Measurements from ENCODE around the gene RTTN. TPM values are rescaled to one million over a fixed set of nuclear protein-coding genes. Genes with fewer than 3 reads are reported as not detected.

Gene RTTN
- polyA plus RNA-seq, 5 donors = 15.3 to 27.1 (median 23.7) TPM

DNA sequence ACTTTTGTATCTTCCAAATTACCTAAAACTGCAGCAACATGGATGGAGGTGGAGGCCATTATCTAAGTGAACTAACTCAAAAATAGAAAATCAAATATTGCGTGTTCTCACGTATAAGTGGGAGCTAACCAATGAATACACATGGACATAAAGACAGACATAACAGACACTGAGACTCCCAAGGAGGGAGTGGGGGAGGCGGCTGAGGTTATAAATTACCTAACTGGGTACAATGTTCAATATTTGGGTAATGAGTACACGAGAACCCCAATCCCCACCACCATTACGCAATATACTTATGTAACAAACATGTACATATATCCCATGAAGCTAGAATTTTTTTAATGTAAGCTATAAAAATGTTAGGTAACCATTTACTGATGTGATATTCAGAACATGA, 119.8 kb downstream of the RTTN start:
- DNase-seq = no peak

DNA sequence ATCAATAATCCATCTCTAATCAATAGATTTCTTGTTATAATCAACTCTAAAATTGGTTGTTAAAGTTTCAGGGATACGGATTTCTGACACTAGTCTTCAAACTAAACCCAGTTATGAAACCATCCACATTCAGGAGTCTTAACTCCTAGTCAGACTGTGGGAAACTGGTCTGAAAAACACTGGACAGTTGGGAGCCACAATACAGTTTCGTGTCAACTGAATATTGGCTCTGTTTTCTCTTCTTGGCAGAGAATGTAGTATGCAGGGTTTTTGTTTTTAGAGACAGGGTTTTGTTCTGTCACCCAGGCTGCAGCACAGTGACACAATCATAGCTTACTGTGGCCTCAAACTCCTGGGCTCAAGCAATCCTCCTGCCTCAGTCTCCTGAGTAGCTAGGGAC, 123.1 kb downstream of the RTTN start:
- DNase-seq = no peak

DNA sequence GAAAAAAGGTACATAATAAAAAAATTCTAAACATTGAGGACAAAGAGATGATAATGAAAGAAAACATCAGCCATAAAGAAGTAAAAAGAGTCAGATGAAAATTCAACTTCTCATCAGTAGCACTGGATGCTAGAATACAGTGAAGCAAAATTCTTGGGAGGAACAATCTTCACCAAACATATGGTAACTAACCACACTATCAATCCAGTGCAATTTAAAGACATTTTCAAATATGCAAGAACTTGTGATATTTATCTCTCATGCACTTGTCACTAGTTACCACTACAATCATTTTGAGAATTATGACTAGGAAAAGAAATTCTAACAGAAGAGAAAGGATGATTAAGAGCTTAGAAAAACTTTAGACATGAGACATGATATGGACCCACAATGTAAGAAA, 127.4 kb downstream of the RTTN start:
- DNase-seq = no peak

DNA sequence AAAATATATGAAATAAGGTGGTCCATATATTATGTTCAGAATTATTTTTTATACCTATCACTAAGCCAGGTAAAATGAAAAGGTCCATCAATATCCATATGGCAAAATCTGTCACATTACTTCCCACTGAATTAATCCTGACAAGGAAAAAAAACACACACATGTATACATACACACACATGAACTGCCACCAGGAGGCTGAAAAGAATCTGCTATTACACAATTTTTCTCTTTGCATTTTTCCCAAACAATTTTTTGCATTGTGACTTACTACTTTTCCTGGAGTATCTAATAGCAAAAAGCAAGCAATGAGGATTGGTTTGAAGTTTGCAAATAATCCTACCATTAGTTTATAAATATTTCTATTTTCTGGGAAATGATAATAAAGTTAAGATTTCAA, 129.6 kb downstream of the RTTN start:
- DNase-seq = no peak

DNA sequence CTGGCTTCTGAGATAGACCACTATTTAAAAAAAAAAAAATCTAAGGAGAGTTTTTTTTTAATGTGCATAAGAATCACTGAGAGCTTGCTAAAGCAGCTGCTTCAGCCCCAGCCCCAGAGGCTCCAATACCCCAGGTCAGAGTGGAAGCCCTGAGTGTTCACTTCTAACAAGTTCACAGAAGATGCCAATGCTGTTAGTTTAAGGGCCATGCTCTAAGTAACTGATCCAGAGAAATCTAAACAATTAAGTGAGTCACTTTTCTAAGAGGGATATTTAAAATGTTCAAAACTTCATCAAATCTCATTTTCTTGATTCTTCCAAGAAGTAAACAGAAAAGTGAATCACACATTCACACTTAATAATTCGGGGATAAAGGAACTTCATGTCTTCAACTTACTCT, 131.4 kb downstream of the RTTN start:
- peak in 1 of 2 donors; percentile 2 for DNase-seq

DNA sequence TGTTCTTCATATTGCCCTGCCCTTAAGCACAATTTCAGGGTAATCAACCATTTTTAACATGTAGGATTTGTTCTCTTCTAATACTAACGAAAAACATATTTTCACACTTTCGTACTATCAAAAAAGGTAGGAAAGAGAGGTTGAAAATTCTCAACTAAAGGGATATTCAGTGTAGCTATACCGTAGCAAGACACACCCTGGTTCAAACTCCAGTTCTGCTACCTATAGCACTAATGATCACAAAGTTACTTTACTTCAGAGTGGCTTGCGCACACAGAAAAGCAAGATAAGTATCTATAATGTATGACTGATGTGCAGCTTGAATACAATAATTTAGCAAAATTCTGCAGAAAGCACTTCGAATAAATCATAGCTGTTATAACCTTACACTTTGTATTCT, 132.1 kb downstream of the RTTN start:
- DNase-seq = no peak

DNA sequence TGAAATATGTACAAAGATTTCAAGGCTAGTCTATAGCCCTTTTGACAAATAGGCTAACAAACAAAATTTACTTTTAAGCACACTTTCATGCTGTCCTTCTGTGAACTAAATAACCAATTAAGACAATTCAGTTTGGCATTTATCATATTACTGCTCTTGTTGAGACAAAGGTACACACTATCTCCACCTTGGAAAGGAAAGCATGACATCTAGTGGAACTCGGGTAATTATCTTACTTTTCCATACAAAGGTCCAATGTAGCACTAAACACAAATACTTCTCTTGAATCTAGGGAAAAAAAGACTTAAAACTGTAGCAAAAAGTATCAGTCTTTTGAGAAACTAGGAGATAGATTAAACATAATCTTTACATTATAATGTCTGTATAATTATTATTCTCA, 132.8 kb downstream of the RTTN start:
- DNase-seq = no peak

DNA sequence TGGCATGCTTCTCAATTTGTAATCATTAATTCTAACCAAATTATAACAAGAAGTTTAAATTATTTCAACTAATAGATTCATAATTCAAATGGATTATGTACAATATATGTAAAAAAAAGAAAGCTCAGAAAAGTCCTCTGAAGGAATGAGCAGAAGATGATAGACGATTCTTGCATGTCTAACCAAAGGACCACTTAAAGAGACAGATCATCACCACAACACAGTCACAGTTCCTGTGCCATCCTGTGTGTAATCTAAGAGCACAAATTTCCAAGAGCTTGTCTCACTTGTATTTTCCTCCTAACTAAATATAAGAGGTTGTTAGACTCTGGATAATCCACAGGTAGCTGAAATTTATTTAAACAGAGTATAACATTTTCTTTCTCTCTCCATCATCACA, 135.5 kb downstream of the RTTN start:
- DNase-seq = no peak

DNA sequence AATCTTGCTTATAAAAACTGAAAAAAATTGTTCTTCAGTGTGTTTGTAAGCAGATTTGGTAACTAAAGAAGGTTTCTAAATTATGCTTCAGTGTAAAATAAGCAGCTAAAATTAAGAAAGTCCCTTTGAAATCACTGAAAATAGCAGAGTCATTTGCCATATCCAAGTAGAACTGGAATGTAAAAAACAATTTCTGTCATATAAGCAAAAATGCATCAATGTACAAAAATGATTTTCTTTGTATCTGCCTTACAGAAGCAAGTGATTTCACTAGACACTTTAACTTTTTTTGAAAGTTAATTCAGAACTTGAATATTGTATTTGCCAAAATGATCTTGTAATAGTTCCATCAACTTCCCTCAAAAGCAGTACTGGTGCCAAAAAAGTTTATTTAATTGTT, 136.1 kb downstream of the RTTN start:
- no peak for DNase-seq

DNA sequence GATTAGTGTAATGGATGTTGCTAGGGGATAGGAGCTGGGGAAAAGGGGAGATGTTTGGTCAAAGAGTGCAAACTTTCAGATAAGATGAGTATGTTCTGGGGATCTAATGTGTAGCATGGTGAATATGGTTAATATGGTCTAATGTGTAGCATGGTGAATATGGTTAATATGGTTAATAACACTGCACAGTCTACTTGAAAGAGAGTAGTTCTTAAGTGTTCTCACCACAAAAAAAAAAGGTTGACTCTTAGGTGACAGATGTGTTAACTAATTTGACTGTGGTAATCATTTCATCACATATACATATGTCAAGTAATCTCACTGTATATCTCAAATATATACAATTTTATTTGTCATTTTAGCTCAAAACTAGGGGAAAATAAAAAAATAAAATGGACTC, 136.5 kb downstream of the RTTN start:
- DNase-seq = no peak

DNA sequence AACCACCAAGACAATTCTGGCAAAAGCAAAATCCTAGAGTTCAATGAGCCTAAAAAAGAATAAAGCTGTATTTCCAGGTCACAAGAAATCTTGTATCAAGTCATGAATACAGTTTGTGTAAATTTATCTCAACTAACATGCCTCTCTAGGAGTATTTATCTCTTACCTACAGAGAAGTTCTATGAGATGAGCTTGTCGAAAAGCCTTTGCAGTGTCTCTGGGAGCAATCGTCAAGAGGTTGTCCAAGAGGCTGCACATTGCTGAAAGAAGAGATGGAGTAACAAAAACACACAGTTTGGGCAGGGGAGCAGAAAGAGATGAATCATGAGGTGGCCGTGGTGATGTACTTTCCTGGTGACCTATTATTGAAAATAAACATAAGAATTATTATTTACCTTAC, 145.8 kb downstream of the RTTN start:
- DNase-seq = no peak

DNA sequence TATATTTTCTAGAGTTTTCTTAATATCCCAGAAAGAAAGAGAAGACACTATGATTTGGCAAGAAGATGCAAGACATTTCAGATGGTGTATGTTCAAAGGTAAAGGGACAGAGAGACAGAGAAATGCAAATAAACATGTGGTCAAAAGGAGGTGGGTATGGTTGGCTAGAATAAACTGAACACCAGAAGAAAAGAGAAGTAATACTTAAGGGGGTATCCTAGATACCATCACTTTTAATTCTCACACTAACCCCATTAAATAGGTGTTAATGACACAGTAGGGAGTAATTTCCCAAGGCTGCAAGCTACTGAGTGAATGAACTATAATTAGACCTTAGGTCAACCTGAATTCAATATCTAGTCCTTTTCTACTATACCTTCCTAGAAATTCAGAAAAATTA, 146.6 kb downstream of the RTTN start:
- no peak for DNase-seq

DNA sequence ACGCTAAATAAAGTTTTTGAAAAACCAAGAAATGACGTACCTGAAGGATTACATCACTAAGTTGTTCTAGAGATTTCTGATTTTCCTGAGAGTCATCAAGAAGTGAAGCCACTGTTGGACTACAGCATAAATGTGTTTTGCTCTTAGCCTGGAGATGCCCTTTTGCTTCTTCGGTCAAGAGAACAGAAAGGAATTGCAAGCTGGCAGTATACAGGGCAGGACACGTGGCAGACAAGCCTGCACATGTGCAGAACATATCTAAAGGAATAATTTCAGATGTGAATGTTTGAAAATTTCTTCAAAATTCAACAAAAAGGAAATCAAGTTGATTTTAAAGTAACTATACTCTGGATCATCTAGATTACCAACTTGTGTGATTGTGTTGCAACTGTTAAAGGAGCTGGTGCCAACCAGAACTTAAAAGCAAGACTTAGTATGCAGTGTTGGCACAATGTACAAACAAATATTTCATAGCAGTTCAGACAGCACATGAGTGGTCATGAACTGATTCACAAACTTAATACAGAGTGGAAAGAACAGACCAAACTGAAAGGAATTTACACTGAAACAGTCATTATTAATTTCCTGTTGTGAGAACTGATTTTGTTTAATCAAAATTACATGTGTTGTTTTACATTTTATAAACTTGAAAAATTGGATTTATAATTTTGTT, 157.4 kb downstream of the RTTN start:
- no peak for DNase-seq

DNA sequence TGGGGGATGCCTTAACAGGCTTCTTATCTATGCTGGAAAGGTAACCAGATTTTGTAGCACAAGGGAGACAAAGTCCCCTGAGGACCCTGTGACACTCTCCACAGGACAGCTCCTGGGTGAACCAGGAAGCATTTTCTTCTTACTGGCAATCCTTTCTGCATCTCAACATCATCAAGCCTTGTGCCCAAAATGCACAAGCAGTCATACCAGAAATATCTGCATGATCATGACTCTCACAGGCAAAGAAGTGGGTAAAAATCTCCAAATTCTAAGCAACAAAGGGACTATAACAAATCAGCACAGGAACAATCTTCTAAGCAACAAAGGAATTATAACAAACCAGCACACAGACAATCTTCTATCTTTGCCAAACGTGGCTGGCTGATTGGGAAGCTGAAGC, 158.7 kb downstream of the RTTN start:
- no peak for DNase-seq

DNA sequence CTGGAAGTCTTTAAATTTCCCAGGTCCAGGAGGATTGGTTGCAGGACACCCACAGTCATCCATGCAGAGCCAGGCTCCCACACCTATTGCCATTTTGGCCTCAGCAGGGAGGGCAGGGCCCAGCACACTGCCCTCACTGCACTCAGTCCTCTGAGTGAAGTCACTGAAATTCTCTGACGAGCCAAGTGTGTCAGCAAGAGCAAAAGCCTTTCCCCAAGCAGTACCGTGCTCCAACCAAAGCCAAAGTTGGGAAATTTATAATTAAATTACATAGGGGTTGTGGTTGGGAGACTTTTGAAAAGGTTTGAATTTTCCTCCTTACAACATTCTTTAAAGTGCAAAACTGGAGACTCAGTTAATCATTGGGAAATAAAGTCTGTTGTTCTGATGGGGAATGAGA, 159.3 kb downstream of the RTTN start:
- DNase-seq = no peak

DNA sequence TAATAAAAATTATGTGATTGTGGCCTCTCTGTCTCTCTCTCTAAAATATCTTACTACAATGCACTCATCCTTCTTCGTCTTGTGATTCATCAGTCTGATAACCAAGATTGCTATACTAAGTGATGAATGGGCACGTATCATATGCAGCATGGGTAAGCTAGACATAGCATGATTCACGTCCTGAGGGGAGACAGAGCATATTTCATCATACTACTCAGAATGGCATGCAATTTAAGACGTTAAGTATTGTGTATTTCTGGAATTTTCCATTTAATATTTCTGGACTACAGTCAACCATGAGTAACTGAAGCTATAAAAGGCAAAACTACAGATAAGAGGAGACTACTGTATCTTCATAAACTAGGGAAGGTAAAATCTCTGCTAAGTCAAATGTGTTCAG, 160.9 kb downstream of the RTTN start:
- DNase-seq = no peak

DNA sequence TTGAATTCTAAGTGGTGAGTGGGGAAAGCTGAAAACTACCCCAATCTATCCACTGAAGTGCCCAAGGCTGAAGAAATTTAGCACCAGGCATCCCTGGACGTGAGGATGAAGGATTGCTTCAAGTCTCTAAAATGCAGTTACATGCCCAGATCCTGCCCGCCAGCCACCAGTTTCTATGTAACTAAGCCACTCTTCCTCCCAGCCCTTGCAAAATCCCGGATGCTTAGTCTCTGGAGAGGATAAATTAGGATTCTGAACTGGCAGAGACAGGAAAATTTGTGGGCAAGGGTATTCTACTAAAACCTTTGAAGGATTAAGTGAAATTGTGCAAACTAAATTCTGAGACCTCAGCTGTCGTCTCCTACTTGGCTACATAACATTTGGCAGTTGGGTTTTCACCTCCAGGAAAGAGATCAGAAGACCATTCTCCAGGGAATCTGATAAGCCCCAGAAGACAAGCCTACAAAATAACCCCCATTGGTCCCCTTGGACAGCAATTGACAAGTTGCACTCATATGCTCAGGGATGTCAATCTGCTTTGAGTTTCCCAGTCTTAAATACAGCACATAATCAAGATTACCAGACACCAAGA, 163.9 kb downstream of the RTTN start:
- DNase-seq = no peak

DNA sequence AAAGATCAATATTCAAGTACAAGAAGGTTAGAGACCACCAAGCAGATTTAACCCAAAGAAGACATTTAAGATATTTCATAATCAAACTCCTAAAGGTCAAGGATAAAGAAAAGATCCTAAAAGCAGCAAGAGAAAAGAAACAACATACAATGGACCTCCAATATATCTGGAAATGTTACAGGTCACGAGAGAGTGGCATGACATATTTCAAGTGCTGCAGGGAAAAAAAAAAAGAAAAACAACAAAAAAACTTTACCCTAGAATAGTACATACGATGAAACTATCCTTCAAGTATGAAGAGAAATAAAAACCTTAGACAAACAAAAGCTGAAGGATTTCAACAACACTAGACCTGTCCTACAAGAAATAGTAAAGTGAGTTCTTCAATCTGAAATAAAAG, 166.3 kb downstream of the RTTN start:
- DNase-seq = no peak

DNA sequence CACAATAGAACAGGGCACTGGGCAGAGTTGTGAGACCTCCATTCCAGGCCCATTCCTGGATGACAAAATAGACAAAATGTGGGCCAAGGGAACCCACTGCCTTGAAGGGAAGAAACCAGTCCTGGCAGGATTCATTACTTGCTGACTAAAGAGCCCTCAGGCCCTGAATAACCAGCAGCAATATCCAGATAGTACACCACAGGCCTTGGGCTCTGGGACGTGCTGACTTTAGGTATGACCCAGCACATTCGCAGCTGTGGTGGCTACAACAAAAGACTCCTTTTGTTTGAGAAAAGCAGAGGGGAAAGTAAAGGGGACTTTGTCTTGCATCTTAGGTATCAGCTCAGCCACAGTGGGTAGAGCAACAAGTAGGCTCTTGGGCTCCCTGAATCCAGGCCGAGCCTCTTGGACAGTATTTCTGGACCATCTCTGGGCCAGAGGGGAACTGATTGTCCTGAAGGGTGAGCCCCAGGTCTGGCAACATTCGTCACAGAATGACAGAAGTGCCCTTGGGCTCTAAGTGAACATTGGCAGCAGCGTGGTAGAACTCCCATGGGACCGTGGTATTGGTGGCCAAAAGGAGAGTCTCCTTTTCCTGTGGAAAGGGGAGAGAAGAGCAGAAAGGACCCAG, 167.9 kb downstream of the RTTN start:
- no peak for DNase-seq

DNA sequence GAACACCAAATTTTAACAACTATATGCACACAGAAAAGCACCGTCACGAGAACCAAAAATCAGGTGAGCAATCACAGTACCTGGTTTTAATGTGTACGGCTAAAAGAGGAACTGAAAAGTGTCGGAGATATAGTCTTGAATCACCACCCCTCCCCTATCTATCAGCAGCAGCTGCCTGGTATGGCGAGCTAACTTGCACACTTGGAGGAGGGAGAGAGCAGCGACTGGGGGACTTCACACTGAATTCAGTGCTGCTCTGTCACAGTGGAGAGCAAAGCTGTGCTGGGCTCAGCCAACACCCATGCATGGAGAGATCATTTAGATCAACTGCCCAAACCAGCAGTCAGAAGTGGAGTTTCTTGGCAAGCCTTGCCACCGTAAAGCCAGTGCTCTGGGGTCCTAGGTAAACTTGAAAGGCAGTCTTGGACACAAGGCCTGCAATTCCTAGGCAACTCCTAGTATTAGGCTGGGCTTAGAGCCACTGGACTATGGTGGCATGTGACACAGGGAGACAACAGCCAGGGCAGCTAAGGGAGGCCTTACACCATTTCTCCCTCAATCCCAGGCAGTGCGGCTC, 168.6 kb downstream of the RTTN start:
- no peak for DNase-seq

DNA sequence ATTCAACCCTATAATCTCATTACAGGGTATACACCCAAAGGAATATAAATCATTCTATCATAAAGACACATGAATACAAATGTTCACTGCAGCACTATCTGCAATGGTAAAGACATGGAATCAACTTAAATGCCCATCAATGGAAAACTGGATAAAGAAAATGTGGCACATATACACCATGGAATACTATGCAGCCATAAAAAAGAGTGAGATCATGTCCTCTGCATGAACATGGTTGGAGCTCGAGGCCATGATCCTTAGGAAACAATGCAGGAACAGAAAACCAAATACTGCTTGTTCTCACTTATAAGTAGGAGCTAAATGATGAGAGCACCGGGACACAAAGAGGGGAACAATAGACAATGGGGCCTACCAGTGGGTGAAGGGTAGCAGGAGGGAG, 169.3 kb downstream of the RTTN start:
- DNase-seq = no peak

DNA sequence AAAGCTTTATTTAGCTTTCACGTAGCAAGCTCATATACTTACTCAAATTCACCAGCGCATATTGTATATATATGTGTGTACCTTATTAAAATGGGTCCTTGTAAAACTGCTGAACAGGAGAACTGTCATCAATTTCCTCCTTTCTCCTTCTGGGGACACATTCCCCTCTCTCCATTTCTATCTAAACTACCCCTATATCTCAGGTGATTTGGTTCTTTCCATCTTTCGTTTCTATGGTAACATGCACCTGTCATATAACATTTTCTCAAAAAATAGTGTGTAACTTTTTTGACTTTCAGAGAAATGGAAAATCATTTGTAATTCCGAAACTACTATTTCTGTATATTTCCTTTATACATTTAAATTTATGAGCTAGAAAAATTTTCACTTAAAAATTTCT, 174.3 kb downstream of the RTTN start:
- DNase-seq = no peak

DNA sequence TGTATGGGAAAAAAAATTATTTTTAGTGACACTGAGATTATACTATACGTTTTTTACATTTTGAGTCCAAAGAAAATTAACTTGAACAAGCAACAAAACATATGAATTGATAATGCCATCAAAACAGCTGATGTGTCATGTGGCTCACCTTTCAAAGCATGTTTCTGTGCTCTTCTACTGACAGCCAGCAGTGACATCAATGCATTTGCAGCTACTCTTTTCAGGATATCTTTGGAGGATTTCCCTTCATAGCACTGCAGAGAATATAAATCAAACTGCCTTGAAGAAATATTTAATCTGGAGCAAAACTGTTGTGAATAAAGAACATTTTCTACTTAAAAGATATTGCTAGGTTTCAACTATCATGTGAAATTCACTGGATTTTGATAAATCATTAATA, 174.8 kb downstream of the RTTN start:
- DNase-seq = no peak

Measured in right lung (tissue), 5 donors.